Thymus (tissue), 14 donors: ENCODE data around the gene LAMB3. TPM values are rescaled to one million over a fixed set of nuclear protein-coding genes. Genes with fewer than 3 reads are reported as not detected.
A peak's percentile ranks its signal among the peaks of the same experiment; 100 is the strongest.
"Not testable (repeated sequence)": the region's sequence is repeated elsewhere in the genome, so short reads cannot be mapped to it uniquely, and the experiment has no call there.

Experiments
- DNase-seq, 9 donors: peaks; one replicate each; pipeline ENCODE4 v3.0.0-alpha.2; 2013; ENCODE audit warnings: low spot score in 9 of 9, low read depth in 6 of 9, missing footprints in 1 of 9
- H3K27ac ChIP-seq, 2 donors: one replicate each; pipeline ENCODE4 v1.5.1; 2013; ENCODE audit warnings: control low read depth in 1 of 2, low read depth in 1 of 2, low read length in 1 of 2, mild to moderate bottlenecking in 1 of 2, moderate library complexity in 1 of 2
- H3K27me3 ChIP-seq, 2 donors: one replicate each; pipeline ENCODE4 v1.5.1; 2013; ENCODE audit warnings: low read length in 1 of 2; ENCODE audit not compliant: control insufficient read depth in 2 of 2, insufficient read depth in 1 of 2
- H3K36me3 ChIP-seq, 2 donors: one replicate each; pipeline ENCODE4 v1.5.1; 2013; ENCODE audit warnings: low read length in 1 of 2, mild to moderate bottlenecking in 1 of 2, moderate library complexity in 1 of 2; ENCODE audit not compliant: control insufficient read depth in 2 of 2, insufficient read depth in 2 of 2
- H3K4me1 ChIP-seq, 2 donors: one replicate each; pipeline ENCODE4 v1.5.1; 2013; ENCODE audit warnings: low read length in 2 of 2; ENCODE audit not compliant: control insufficient read depth in 2 of 2, insufficient read depth in 2 of 2
- H3K4me3 ChIP-seq, 2 donors: one replicate each; pipeline ENCODE4 v1.5.1; 2013; ENCODE audit warnings: low read length in 2 of 2, control low read depth in 1 of 2, mild to moderate bottlenecking in 1 of 2
- H3K9me3 ChIP-seq, 2 donors: one replicate each; pipeline ENCODE4 v1.5.1; 2013; ENCODE audit warnings: low read length in 1 of 2, mild to moderate bottlenecking in 1 of 2; ENCODE audit not compliant: control insufficient read depth in 2 of 2, insufficient read depth in 1 of 2
- WGBS: extraction: QIAGEN DNeasy Blood & Tissue Kit; methylation state at CpG from one replicate; pipeline ENCODE4 v1.1.7; 2013; 5-methylcytosine and 5-hydroxymethylcytosine counted together
- long read RNA-seq, 10 donors: transcript quantifications; one replicate each; lab custom pipeline, GENCODE V29; 2026
- polyA plus RNA-seq: library from polyadenylated mRNA; stranded (reverse); fragments of 200-250 nt; gene quantifications from one replicate; pipeline ENCODE4 v1.2.3, GENCODE V29; 2013
- total RNA-seq: library from RNA; stranded (reverse); fragments of 120-200 nt; gene quantifications from one replicate; pipeline ENCODE4 v1.2.4, GENCODE V29; 2013
- donor health status: healthy.

LAMB3 gene
- 13.9 TPM for total RNA-seq
- 10.5 TPM for polyA plus RNA-seq
- long read RNA-seq, donor 1, result 0 reads
- long read RNA-seq, donor 2, full-length matches to known transcripts, result 3 of 3 reads
- long read RNA-seq, donor 2, partial matches to known transcripts, result 0 of 3 reads
- long read RNA-seq, donor 2, other reads (novel, unspliced or antisense), result 0 of 3 reads
- long read RNA-seq, donor 3, result 0 reads
- long read RNA-seq, donor 4, full-length matches to known transcripts, result 2 of 2 reads
- long read RNA-seq, donor 4, partial matches to known transcripts, result 0 of 2 reads
- long read RNA-seq, donor 4, other reads (novel, unspliced or antisense), result 0 of 2 reads
- long read RNA-seq, donor 5, full-length matches to known transcripts, result 3 of 32 reads
- long read RNA-seq, donor 5, partial matches to known transcripts, result 29 of 32 reads
- long read RNA-seq, donor 5, other reads (novel, unspliced or antisense), result 0 of 32 reads
- long read RNA-seq, donor 6, result 0 reads
- long read RNA-seq, donor 7, result 0 reads
- long read RNA-seq, donor 8, result 0 reads
- long read RNA-seq, donor 9, full-length matches to known transcripts, result 1 of 6 reads
- long read RNA-seq, donor 9, partial matches to known transcripts, result 5 of 6 reads
- long read RNA-seq, donor 9, other reads (novel, unspliced or antisense), result 0 of 6 reads
- long read RNA-seq, donor 10, partial matches to known transcripts, result 6 of 6 reads
- long read RNA-seq, donor 10, other reads (novel, unspliced or antisense), result 0 of 6 reads

DNA sequence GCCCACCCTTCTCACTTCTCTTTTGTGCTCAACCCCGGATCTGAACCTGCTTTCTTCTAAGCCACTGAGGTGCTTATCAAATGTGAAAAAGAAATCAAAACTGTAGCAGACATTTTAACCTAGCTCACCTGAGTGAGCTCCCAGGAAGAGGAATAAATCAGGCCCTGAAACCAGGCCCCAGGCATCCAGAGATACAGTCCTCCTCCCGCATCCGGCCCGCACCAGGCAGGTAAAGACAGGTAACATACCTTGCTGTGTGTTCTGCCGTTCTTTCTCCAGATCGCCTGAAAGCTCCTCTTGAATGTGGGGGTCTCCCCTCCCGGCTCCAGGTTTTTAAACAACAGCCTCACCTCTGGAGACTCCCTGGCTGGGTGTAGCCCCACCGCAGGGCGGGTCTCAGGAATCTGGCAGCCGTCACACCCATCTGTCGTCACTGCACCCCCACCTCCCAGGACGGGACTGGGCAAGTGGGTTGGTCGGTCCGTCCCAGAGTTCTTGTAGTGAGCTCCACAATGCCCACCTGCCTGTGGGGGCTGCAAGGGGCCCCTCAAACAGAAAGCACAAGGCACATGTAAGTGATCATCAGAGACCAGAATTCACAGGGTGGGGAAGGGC, at the start of gene LAMB3:
Gene LAMB3, minus strand, starts transcription at position 305 of the 615 bp plus-strand sequence. CDS start 1,481 bp downstream, outside the sequence.
- Histone ChIP-seq H3K36me3 (no peaks in the 10 kb centered on the region), H3K27me3 (no peaks in the 10 kb centered on the region), H3K4me3 (peak within 1 kb of the TSS in 1 of 2 donors; percentile 8), H3K9me3 (no peaks in the 10 kb centered on the region), H3K27ac (peak within 1 kb of the TSS; percentile 82 to 83), H3K4me1 (peaks cover 0 to 25% of the 10 kb centered on the region in 2 donors)
- no peak for DNase-seq
- WGBS, result 84% methylated on average over 14 of the region's 14 CpGs

DNA sequence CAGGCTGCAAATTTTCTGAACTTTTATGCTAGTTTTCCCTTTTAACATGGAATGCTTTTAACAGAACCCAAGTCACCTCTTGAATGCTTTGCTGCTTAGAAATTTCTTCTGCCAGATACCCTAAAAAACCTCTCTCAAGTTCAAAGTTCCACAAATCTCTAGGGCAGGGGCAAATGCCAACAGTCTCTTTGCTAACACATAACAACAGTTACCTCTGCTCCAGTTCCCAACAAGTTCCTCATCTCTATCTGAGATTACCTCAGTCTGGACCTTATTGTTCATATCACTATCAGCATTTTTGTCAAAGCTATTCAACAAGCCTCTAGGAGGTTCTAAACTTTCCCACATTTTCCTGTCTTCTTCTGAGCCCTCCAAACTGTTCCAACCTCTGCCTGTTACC, 48.5 kb upstream of the LAMB3 start:
- not testable (repeated sequence) for H3K27ac ChIP-seq, H3K4me1 ChIP-seq, DNase-seq, H3K4me3 ChIP-seq, H3K36me3 ChIP-seq, H3K9me3 ChIP-seq, H3K27me3 ChIP-seq

DNA sequence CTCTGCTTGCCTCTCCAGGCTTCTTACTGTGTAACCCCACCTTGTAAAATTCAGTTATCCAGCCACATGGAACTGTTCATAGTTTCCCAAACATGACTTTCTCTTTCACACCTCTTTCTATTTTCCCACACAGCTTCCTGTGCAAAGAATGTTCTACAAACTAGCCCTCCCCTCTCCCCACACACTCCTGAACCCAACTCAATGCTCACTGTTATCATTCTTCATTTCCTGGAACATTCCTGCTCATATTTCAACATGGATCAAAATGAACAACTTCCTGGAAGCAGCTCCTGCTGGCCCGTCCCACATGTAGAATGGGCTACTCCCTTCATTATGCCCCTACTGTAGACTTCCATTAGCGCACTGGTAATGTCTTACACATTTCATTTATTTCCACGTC, 44.9 kb upstream of the LAMB3 start:
- Histone ChIP-seq H3K27me3 (peaks cover 0 to 7% of the 10 kb centered on the region in 2 donors), H3K36me3 (no peaks in the 10 kb centered on the region), H3K4me1 (peaks cover 0 to 7% of the 10 kb centered on the region in 2 donors), H3K9me3 (no peaks in the 10 kb centered on the region), H3K27ac (no peak overlapping the region), H3K4me3 (no peak overlapping the region)
- DNase-seq, result no peak
- WGBS, result 100% methylated on average over 3 of the region's 3 CpGs

DNA sequence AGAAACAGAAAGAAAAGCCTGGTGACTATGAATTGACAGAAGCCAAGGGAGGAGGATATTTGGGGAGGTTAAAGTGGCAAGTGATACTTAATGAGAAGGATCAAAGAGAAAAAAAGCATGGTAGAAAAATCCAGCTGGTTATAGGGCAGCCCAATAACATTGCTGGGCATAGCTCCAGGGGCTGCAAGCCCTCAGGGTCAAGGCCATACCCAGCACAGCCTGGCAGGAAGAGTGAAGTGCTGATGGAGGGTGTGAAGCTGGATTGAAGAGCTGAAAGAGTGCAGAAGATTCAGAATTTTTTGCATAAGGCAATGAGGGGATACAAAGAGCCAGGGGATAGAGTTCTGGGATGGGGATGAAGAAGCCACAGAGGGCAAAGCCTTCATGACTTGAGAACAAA, 44.4 kb upstream of the LAMB3 start:
- Histone ChIP-seq H3K9me3 (no peaks in the 10 kb centered on the region), H3K27me3 (peaks cover 0 to 7% of the 10 kb centered on the region in 2 donors), H3K36me3 (no peaks in the 10 kb centered on the region), H3K27ac (no peak overlapping the region), H3K4me1 (peaks cover 0 to 7% of the 10 kb centered on the region in 2 donors), H3K4me3 (no peak overlapping the region)
- no peak for DNase-seq

DNA sequence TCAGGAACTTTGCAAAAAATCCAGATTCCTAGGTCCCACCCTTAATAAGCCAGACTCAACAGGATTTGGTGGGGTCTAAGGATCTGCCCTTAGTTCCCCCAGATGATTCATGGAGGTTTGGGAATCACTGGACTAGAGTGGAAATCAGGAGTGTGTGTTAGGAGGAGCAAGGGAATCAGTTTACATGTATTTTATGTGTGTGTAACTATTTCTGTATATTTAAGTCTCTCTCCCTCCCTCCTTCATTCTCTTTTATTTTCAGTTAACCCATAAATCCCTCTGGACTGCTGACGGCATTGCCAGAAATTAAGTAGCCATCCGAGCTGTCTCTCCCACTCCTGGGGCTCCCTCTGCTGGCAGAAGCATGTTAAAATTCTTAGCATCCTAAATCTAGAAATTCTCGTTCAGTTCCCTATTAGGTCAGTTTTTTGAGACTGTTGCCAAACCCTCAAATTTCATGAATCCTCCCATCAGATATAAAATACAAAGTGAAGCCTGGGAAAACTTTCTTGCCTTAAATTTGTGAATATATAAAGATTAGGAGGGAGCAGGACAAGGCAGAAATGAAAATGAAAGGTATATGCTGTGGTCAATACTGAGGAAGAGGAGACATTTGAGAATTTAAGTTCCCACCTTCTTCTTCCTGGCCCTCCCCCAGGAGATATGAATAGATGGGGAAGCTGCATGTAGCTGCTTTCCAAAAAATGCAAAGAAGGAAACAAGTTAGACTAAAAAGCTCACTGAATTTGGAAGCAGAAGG, 40.7 kb upstream of the LAMB3 start:
- peak; percentile 10 to 61 (median 28) for DNase-seq
- Histone ChIP-seq H3K4me3 (no peak overlapping the region), H3K9me3 (no peaks in the 10 kb centered on the region), H3K27ac (no peak overlapping the region), H3K4me1 (no peaks in the 10 kb centered on the region), H3K27me3 (peaks cover 0 to 10% of the 10 kb centered on the region in 2 donors), H3K36me3 (no peaks in the 10 kb centered on the region)
- WGBS, result 18% methylated on average over 3 of the region's 3 CpGs

DNA sequence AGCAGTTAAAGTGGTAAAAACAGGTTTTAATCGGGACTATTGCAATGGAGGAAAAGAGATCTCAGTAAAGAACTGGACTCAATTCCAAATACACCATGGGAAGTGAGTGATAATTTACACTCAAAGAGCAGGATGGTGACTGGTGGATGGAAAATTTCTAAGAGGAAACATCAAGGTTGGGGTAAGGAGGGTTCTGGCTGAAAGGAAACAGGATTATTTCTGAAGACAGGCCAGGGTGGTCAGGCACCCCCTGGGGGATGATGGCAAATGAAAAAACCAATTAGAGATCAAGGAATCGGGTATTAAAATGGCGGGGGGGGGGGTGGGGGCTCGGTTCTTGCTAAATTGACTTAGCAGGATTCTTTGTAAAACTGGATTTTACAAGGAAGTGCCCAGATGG, 40.1 kb upstream of the LAMB3 start:
- DNase-seq, result no peak
- WGBS, result 76% methylated on average over 4 of the region's 4 CpGs
- Histone ChIP-seq H3K36me3 (no peaks in the 10 kb centered on the region), H3K4me3 (no peak overlapping the region), H3K9me3 (no peaks in the 10 kb centered on the region), H3K4me1 (no peaks in the 10 kb centered on the region), H3K27ac (no peak overlapping the region), H3K27me3 (peaks cover 0 to 11% of the 10 kb centered on the region in 2 donors)

DNA sequence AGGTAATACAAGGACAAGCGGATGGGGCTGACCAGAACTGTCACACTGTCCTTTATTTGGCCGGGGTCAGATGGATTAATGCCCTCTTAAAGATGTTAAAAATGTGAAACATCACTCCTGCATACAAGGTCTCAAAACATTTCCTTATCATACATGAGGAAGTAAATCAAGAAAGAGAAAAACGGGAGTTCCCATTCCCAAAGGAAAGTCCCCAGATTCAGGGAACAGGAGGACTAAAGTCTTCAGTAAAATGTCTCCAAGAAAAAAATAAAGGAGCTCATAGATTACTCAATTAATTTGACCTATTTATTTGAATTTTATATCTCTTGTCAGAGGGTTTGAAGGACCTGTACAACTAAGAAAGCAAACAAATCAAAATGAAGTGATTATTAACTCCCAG, 39.0 kb upstream of the LAMB3 start:
- DNase-seq, result no peak
- no peak overlapping the region for H3K27ac ChIP-seq
- H3K36me3 ChIP-seq, result no peaks in the 10 kb centered on the region
- H3K4me1 ChIP-seq, result no peaks in the 10 kb centered on the region
- H3K4me3 ChIP-seq, result no peak overlapping the region
- peaks cover 2 to 11% of the 10 kb centered on the region in 2 donors for H3K27me3 ChIP-seq
- WGBS, result 84% methylated on average over 3 of the region's 3 CpGs
- no peaks in the 10 kb centered on the region for H3K9me3 ChIP-seq

DNA sequence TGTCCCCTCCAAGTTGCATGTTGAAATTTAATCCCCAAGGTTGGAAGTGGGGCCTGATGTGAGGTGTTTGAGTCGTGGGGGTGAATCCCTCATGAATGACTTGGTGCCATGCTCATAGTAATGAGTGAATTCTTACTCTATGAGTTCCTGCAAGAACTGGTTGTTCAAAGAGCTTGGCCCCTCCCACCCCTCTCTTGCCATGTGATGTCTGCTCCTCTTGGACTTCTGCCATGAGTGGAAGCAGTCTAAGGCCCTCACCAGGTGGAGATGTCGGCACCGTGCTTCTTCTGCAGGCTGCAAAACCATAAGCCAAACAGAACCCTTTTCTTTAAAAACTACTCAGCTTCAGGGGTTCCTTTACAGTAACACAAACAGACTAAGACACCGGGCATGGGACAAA, 37.3 kb upstream of the LAMB3 start:
- Histone ChIP-seq H3K27me3 (peaks cover 5 to 17% of the 10 kb centered on the region in 2 donors), H3K36me3 (no peaks in the 10 kb centered on the region), H3K4me3 (no peak overlapping the region), H3K27ac (no peak overlapping the region), H3K4me1 (peaks cover 0 to 5% of the 10 kb centered on the region in 2 donors), H3K9me3 (no peaks in the 10 kb centered on the region)
- DNase-seq, result no peak
- WGBS, result 69% methylated on average over 4 of the region's 4 CpGs
